Activated naive CD8-positive, alpha-beta T cell treated with anti-CD3 and anti-CD28 coated beads for 36 hours (primary cell): ENCODE measurements around the gene FRMPD2. TPM values are rescaled to one million over a fixed set of nuclear protein-coding genes. Genes with fewer than 3 reads are reported as not detected.

Experiments used
- DNase-seq: peaks from one replicate; pipeline ENCODE4 v3.0.0; 2021
- H3K27ac Mint-ChIP-seq: one replicate; pipeline ENCODE4 v1.8.0; 2022; ENCODE audit warnings: mild to moderate bottlenecking, moderate library complexity, mixed read lengths
- H3K27me3 Mint-ChIP-seq: one replicate; pipeline ENCODE4 v1.8.0; 2022; ENCODE audit warnings: mild to moderate bottlenecking, mixed read lengths
- H3K36me3 Mint-ChIP-seq: one replicate; pipeline ENCODE4 v1.8.0; 2021; ENCODE audit warnings: mild to moderate bottlenecking, mixed read lengths
- H3K4me1 Mint-ChIP-seq: one replicate; pipeline ENCODE4 v1.8.0; 2021; ENCODE audit warnings: mixed read lengths
- H3K4me3 Mint-ChIP-seq: one replicate; pipeline ENCODE4 v1.8.0; 2022; ENCODE audit warnings: mild to moderate bottlenecking, moderate library complexity, mixed read lengths
- H3K9me3 Mint-ChIP-seq: one replicate; pipeline ENCODE4 v1.8.0; 2022; ENCODE audit warnings: mixed read lengths
- total RNA-seq, 2 experiments: library from RNA; stranded (reverse); gene quantifications; one replicate each; pipeline ENCODE4 v1.2.3, GENCODE V29; 2021

Gene FRMPD2
- total RNA-seq, 2 experiments from 2014 or later, result not detected

DNA sequence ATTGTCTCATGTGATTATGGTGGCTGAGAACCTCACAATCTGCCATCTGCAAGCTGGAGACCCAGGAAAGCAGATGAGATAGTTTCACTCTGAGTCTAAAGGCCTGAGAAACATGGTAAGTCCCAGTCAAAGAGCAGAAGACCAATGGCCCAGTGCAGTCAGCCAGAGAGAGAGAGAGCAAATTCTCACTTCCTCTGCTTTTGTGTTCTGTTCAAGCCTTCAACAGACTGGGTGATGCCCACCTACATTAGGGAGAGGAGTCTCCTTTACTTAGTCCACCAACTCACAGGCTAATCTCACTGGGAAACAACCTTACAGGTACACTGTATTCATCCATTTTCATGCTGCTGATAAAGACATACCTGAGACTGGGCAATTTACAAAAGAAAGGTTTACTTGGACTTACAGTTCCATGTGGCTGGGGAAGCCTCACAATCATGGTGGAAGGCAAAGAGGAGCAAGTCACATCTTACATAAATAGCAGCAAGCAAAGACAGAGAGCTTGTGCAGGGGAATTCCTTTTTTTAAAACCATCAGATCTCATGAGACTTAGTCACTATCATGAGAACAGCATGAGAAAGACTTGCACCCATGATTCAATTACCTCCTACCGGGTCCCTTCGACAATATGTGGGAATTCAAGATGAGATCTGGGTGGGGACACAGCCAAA, 4.7 kb upstream of the FRMPD2 start:
- Mint-ChIP-seq H3K4me3 (no peak overlapping the region), H3K36me3 (peaks cover 1% of the 10 kb centered on the region), H3K27ac (no peak overlapping the region), H3K9me3 (peaks cover 11% of the 10 kb centered on the region), H3K4me1 (no peaks in the 10 kb centered on the region), H3K27me3 (peaks cover 7% of the 10 kb centered on the region)
- DNase-seq, result no peak

DNA sequence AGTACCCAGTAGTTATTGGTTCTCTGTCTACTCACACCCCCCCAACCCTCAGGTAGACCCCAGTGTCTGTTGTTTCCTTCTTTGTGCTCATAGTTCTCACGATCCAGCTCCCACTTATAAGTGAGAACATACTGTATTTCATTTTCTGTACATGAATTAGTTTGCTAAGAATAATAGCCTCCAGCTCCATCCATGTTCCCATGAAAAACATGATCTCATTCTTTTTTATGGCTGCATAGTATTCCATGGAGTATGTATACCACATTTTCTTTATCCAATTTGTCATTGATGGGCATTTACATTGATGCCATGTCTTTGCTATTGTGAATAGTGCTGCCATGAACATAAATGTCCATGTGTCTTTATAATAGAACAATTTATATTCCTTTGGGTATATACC, 2.6 kb upstream of the FRMPD2 start:
- Mint-ChIP-seq H3K36me3 (peaks cover 1% of the 10 kb centered on the region), H3K4me3 (no peak overlapping the region), H3K4me1 (no peaks in the 10 kb centered on the region), H3K27ac (no peak overlapping the region), H3K9me3 (peaks cover 5% of the 10 kb centered on the region), H3K27me3 (peaks cover 7% of the 10 kb centered on the region)
- no peak for DNase-seq

DNA sequence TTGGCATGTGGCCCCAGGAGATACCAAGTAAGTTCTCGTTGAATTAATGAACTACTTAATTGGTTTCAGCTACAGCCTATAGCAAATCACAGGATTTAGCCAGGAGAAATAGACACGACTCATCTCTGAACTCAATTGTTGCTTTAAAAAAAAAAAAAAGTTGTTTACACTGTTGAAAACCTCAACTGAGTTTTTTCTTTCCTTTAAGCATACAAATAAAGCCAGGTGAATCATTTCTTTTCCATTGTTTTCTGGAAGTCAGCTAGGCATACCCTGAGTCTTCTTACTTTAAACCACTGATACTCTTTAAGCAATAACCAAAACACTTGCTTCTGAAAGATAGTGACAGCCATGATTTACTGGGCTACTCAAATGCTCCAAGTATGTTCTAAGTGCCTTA, 755 bp downstream of the FRMPD2 start:
- Mint-ChIP-seq H3K4me1 (no peaks in the 10 kb centered on the region), H3K27ac (no peak overlapping the region), H3K36me3 (no peaks in the 10 kb centered on the region), H3K9me3 (no peaks in the 10 kb centered on the region), H3K27me3 (peaks cover 11% of the 10 kb centered on the region), H3K4me3 (no peak overlapping the region)
- DNase-seq, result no peak

DNA sequence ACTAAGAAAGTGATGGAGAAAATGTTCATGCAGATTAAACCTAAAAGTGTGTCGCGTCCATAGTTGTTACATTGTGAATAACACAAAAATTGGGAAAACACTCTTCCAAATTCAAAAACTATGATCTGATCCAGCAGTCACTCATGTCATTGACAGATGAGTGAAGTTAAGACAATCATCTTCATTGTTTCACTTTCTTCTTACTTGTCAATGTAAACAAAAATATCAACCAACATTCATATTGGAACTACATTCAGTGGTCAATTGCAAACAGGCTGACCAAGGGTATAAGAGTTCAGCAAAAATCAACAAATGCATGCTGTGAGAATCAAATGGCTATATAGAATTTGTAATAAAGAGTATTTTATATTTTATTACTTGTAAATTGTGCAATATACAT, 1.8 kb downstream of the FRMPD2 start:
- Mint-ChIP-seq H3K36me3 (no peaks in the 10 kb centered on the region), H3K27me3 (peaks cover 11% of the 10 kb centered on the region), H3K9me3 (no peaks in the 10 kb centered on the region), H3K4me3 (no peak overlapping the region), H3K27ac (no peak overlapping the region), H3K4me1 (no peaks in the 10 kb centered on the region)
- DNase-seq, result no peak

DNA sequence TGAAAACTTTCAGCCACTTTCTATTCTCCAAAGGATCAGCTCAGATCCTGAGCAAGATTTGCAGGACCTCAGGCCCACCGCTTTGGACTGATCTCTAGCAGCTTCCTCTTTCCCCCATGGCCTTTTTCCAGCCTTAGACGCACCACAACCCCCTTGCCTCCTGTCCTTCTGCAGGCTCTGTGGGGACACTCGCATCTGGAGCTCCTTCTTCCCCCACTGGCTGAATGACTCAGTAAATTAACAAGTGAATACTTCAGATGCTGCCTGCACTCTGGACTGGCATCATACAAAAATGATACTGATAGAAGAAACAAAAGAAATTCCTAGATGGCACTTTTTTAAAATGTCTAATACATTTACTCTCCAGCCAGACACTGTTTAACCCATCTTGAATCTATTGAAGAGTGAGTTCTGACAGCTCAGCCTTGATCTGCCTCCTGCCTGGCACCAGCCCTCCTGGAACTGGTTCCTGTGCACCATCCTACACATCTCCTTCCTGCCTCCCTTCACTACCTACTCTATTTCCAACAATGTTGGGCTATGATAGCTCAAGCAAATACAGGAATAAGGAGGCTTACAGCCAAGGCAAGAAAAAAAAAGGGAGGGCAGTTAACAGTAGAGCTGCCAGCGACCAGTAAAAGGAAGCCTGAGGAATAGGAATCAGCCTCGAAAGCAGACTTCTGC, 3.3 kb downstream of the FRMPD2 start:
- Mint-ChIP-seq H3K9me3 (no peaks in the 10 kb centered on the region), H3K36me3 (no peaks in the 10 kb centered on the region), H3K27ac (no peak overlapping the region), H3K4me1 (no peaks in the 10 kb centered on the region), H3K4me3 (no peak overlapping the region), H3K27me3 (peaks cover 11% of the 10 kb centered on the region)
- DNase-seq, result no peak

DNA sequence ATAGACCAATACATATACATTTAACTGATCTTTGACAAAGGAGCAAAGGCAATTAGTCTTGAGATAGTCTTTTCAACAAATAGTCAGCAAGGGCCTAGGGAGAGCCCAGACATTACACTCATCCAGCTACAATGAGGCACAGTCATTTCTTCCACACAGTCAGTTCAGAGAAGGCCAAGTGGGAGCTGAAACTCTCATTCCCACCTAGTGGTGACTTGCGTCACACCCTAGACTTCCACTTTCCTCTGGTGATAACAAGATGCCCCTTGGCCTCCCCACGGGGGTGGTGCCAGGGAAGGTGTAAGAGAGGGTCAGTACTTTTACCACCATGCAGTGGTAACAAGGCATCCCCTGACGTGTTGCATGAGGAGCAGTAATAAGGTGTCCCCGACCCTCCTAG, 8.0 kb downstream of the FRMPD2 start:
- peaks cover 2% of the 10 kb centered on the region for H3K36me3 Mint-ChIP-seq
- DNase-seq, result no peak
- no peak overlapping the region for H3K27ac Mint-ChIP-seq
- H3K9me3 Mint-ChIP-seq, result no peaks in the 10 kb centered on the region
- H3K27me3 Mint-ChIP-seq, result peaks cover 9% of the 10 kb centered on the region
- no peak overlapping the region for H3K4me3 Mint-ChIP-seq
- no peaks in the 10 kb centered on the region for H3K4me1 Mint-ChIP-seq

DNA sequence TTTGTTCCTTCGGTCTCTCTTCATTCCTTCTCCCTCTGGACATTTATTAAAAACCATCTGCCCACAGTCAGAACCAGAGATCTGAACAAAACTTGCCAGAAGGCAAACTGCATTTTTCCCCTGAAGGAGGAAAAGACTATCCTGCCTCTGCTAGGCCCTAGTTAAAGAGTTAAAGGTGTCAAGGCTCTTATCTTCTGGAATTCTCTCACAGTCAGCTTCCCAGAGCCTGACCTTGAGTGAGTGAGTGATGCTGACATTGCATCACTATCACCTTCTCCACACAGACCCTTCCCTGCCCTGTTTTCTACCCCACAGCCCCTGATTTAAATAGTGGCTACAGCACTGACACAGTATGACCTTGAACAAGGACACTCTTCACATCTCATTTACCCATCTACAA, 16.4 kb downstream of the FRMPD2 start:
- DNase-seq, result no peak
- H3K4me3 Mint-ChIP-seq, result no peak overlapping the region
- no peaks in the 10 kb centered on the region for H3K27me3 Mint-ChIP-seq
- H3K9me3 Mint-ChIP-seq, result peaks cover 4% of the 10 kb centered on the region
- no peak overlapping the region for H3K27ac Mint-ChIP-seq
- peaks cover under 1% of the 10 kb centered on the region for H3K36me3 Mint-ChIP-seq
- no peaks in the 10 kb centered on the region for H3K4me1 Mint-ChIP-seq

DNA sequence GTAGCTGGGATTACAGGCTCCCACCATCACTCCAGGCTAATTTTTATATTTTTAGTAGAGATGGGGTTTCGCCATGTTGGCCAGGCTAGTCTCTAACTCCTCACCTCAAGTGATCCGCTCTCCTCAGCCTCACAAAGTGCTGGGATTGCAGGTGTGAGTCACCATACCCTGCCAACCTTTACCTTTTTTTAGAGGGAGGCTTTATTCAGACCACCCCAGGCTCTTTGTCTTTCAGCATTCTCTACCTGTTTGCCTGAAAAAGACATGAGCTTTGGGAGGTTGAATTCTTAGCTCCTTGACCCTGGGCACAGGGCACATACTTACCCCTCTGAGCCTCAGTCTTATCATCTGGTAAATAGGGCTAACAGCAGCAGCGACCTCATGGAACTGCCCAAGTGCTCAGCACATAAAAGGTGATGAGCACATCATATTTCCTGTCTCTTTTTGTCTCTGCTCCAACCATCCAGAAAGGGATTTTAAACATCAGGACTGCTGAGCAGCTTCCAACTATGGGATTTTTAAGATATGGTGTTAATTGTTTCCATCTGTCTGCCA, 17.0 kb downstream of the FRMPD2 start:
- Mint-ChIP-seq H3K36me3 (no peaks in the 10 kb centered on the region), H3K4me3 (no peak overlapping the region), H3K27ac (no peak overlapping the region), H3K27me3 (no peaks in the 10 kb centered on the region), H3K4me1 (no peaks in the 10 kb centered on the region), H3K9me3 (peaks cover 4% of the 10 kb centered on the region)
- DNase-seq, result no peak

DNA sequence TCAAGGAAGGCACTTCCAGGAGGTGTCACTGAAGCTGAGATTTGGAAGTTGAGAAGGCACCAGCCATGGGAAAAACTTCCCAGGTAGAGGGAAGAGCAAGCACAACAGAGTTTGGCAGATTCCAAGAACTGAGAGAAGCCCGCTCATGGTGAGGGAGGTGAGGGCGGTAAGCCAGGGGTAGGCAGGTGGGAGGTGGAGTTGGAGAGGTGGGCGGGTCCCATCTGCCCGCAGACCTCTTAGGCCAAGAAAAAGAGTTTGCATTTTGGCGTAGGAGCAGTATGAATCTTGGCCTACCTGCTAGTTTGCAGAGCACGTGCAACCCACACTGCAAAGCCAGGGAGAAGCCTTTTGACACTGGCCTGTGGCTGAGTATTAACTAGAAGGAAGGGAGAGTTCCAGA, 18.8 kb downstream of the FRMPD2 start:
- peaks cover 4% of the 10 kb centered on the region for H3K9me3 Mint-ChIP-seq
- no peaks in the 10 kb centered on the region for H3K27me3 Mint-ChIP-seq
- no peak overlapping the region for H3K27ac Mint-ChIP-seq
- no peaks in the 10 kb centered on the region for H3K36me3 Mint-ChIP-seq
- no peaks in the 10 kb centered on the region for H3K4me1 Mint-ChIP-seq
- no peak overlapping the region for H3K4me3 Mint-ChIP-seq
- no peak for DNase-seq

DNA sequence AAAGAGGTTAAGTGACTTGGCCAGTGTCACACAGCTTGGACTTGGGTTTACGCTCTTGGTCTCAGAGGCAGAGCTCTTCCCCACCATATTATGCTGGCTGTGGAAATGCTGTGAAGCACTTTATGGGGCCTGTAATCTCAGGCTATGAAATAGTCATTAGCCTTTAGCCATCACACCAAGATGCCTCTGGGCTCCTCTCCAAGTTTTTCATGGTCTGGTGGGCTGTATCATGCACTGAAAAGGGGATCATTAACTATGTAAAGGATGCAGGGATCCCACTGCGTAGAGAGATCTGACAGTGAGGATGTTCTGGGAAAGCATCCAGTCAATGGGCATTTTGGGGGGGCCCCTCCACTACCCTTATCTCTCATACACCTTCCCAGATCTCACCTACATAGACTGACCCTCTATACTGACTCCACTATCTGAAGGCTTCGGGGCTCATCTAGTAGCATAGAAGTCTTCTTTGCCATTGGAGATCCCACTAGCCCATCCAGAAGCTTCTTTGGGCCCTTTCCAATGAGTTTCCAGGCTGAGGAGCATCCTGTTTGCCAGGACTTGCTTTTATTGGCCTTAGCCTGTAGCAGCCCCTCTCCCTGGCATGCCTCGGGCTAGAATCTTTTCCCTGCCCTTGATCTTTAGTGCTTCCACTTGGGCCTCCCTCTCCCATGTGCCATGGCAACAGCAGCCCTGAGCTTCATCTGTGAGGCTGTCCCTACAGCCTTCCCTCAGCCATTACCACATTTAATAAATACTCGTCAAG, 19.6 kb downstream of the FRMPD2 start:
- no peaks in the 10 kb centered on the region for H3K36me3 Mint-ChIP-seq

DNA sequence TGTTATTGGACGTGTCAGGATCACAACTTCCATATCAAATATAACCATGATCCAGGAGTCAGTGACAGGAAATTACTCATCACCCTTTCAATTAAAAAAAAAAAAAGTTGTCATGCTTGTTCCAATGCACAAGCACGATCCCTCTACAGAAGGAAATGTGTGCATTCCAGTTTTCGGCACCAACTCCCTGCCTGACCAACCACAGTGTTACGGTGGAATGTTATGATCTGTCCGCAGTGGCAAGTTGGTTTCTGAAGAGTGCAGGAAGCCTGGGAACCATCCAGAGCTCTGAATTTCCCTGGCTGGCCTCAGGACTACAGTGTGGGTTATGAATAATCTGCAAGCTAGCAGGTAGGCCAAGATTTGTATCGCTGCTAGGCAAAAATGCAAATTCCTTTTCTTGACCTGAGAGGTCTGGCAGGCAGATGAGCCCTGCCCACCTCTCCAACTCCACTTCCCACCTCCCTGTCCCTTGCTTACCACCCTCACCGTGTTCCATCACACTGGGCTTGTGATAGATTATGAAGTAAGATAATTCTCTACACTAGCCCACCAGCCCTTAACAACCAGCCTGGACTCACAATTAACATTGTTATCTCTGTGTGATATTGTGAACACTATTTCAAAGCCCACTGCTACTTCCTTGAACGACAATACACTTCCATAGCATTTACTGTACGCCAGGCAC, 20.4 kb downstream of the FRMPD2 start:
- no peak for DNase-seq
- no peaks in the 10 kb centered on the region for H3K9me3 Mint-ChIP-seq

More for the DNA sequence above, 19.6 kb downstream of the FRMPD2 start:
- Mint-ChIP-seq H3K4me1 (no peaks in the 10 kb centered on the region), H3K9me3 (no peaks in the 10 kb centered on the region), H3K27ac (no peak overlapping the region), H3K27me3 (no peaks in the 10 kb centered on the region), H3K4me3 (no peak overlapping the region)
- DNase-seq, result no peak

DNA sequence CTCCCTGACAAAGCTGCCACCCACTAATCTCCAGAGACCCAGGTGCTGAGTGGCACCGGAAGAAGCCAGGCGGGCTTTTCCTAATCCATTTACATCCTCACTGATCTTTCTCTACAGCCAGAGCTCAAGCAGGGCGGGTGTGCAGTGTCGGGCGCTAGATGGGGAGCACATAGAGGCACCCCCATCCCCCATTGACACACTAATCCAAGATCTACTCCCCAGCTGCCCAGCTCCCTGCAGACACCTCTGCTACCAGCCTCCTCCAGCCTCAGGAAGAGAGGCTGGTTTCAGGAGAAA, 22.2 kb downstream of the FRMPD2 start:
- H3K27me3 Mint-ChIP-seq, result no peaks in the 10 kb centered on the region
- no peaks in the 10 kb centered on the region for H3K9me3 Mint-ChIP-seq
- H3K36me3 Mint-ChIP-seq, result no peaks in the 10 kb centered on the region
- no peaks in the 10 kb centered on the region for H3K4me1 Mint-ChIP-seq
- DNase-seq, result no peak
- no peak overlapping the region for H3K27ac Mint-ChIP-seq
- H3K4me3 Mint-ChIP-seq, result no peak overlapping the region

More for the DNA sequence above, 20.4 kb downstream of the FRMPD2 start:
- Mint-ChIP-seq H3K36me3 (no peaks in the 10 kb centered on the region), H3K4me1 (no peaks in the 10 kb centered on the region), H3K4me3 (no peak overlapping the region), H3K27me3 (no peaks in the 10 kb centered on the region), H3K27ac (no peak overlapping the region)

DNA sequence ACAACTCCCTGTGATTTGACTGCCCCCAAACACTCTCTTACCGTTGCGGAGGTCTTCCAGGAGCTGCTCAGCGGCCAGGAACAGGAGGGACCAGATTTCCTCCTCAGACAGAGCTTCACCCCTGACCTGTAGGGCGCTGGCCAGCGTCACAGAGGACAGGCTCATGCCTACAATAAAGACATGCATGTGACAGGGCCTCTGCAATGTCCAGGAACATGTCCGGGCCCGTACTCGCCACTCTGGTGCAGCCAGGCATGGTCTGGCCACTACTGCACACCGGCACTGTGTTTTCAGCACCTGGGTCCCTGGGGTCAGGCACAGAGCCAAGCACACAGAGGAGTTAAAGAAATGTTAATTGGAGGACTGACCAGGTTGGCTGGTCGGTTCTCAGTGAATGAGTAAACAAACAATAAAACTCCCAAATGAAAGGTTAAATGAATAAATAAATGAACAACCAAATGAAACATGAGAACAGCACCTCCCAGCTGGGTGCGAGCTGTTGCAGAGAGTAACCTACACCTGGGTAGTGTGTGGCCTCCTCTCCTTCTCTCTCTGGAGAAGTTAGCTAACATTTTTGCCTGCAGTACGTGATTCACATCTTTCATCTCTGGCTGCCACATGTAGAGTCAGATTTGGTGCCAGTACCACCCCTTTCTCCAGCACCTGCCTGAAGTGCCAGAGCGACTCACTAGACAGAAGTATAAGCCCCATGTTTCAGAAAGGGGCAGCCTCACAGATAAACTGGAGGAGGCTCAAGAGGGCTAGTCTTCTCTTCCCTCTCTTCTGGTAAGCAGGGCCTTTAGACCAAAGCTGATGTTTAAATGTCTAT, 22.8 kb downstream of the FRMPD2 start:
- Mint-ChIP-seq H3K4me3 (no peak overlapping the region), H3K4me1 (no peaks in the 10 kb centered on the region), H3K27me3 (no peaks in the 10 kb centered on the region), H3K9me3 (no peaks in the 10 kb centered on the region), H3K36me3 (no peaks in the 10 kb centered on the region), H3K27ac (no peak overlapping the region)
- no peak for DNase-seq

DNA sequence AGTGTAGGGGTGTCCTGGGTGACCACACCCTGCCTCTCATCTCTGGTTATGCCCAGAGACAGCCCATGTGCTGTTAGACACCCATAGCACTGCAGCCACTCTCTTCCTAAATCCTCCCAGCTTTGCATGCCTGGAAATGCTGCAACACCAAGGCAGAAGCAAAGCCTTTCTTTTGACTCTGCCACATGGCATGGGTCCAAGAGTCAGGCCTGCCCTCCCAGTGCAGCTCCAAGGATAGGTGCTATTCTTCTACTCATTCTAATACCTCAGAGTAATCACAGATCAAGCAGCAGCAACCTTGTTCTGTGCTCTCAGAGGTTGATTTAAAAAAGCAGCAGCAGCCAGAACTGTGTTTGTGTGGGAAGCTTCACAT, 23.4 kb downstream of the FRMPD2 start:
- no peak for DNase-seq
- Mint-ChIP-seq H3K36me3 (no peaks in the 10 kb centered on the region), H3K4me1 (no peaks in the 10 kb centered on the region), H3K4me3 (no peak overlapping the region), H3K27me3 (no peaks in the 10 kb centered on the region), H3K27ac (no peak overlapping the region), H3K9me3 (no peaks in the 10 kb centered on the region)
